ENCODE results near the gene MATR3.
"Not testable (repeated sequence)": the region's sequence is repeated elsewhere in the genome, so short reads cannot be mapped to it uniquely, and the experiment has no call there.

MATR3 gene

DNA sequence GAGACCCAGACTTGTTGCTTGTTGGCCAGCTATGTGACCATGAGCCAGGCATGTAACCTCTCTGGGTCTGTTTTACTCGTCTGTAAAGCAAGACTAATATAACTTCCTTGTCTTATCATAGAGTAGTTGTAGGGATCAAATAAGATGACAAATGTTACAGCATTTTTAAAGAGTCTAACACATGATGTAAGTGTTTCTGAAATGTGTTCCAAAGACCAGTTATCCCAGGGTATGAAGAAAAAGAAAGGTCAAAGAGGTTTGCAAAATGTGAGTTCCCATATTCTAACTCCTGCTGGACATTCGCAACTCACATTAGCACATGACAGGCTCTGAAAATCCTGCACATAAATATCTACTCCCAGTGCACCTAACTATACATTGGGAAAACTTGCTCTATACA, 28.5 kb upstream of the MATR3 start:
- H3K9me3 Mint-ChIP-seq = no peaks in the 10 kb centered on the region
- no peak for DNase-seq
- H3K4me3 Mint-ChIP-seq = no peak overlapping the region
- H3K27me3 Mint-ChIP-seq = no peaks in the 10 kb centered on the region
- H3K27ac Mint-ChIP-seq = no peak overlapping the region
- no peaks in the 10 kb centered on the region for H3K36me3 Mint-ChIP-seq (ENCODE audit: low read depth)
- peaks cover 11% of the 10 kb centered on the region for H3K4me1 Mint-ChIP-seq (ENCODE audit: low read depth)

DNA sequence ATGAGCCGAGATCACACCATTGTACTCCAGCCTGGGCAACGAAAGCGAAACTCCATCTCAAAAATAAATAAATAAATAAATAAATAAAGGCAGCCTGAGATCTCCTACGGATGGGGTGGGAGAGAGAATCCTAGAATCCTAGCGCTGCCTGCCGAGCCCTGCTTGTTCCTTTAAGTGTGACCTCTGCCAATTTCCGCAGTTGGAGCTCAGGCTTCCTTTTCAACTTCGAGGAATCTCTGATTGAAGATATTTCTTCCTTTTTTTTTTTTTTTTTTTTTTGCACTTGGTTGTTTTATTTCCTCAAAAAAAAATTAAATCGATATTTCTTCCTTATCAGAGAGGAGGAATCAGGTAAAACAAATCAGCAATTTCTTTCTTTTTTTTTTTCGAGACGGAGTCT, 27.3 kb upstream of the MATR3 start:
- H3K36me3 Mint-ChIP-seq (ENCODE audit: low read depth) = no peaks in the 10 kb centered on the region
- no peak overlapping the region for H3K4me3 Mint-ChIP-seq
- no peaks in the 10 kb centered on the region for H3K27me3 Mint-ChIP-seq
- no peak for DNase-seq
- H3K4me1 Mint-ChIP-seq (ENCODE audit: low read depth) = peaks cover 15% of the 10 kb centered on the region
- H3K27ac Mint-ChIP-seq = no peak overlapping the region
- no peaks in the 10 kb centered on the region for H3K9me3 Mint-ChIP-seq

DNA sequence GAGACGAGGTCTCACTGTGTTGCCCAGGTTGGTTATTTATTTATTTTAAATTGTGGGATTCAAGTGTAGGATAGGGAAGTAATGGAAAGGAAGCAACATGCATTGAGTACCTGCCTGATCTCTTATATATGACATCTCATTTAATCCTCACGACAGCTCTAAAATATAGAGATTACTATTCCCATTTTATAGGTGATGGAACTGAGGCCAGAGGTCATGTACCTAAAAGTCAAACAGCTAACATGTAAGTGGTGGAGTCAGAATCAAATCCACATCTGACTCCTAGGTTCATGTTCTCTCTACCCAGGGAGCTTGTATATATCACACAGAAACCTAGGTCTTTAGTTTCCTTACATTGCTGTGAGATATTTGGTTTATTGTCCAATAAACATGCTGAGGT, 26.1 kb upstream of the MATR3 start:
- no peak overlapping the region for H3K4me3 Mint-ChIP-seq
- H3K9me3 Mint-ChIP-seq = no peaks in the 10 kb centered on the region
- no peaks in the 10 kb centered on the region for H3K36me3 Mint-ChIP-seq (ENCODE audit: low read depth)
- H3K27ac Mint-ChIP-seq = no peak overlapping the region
- DNase-seq = no peak
- H3K27me3 Mint-ChIP-seq = no peaks in the 10 kb centered on the region
- H3K4me1 Mint-ChIP-seq (ENCODE audit: low read depth) = peaks cover 22% of the 10 kb centered on the region

DNA sequence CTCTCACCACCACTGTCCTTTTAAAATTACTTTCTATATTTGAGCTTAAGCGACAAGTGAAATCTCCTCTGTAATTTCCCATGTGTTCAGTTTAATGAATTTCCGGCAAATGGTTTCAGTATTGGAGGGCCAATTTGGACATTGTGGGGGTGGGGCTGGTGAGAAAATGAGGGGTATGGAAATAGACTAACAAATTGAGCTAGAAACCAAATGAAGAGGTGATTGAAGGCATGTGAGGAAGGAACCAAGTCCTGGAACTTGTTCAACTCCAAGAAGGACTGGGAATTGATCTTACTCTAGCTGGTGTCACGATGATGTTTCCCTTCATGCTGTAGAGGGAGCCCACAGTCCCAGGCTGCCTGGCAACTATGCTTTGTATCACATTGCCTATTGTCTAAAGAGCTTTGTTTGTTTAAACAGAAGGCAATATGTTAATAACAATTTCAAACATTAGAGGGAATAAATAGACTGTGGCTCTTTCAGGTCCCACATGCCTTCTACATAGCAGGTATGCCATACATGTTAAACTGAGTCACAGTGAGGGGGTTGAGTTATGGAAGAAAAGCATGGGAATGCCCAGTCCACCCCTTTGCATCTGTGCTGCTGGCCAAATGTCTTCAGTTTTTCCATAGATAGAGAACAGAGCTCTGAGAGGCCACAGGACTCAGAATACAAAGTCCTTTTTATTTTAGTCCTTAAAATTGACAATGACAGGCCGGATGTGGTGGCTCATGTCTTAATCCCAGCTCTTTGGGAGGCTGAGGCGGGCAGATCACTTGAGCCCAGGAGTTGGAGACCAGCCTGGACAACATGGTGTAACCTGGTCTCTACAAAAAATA, 25.0 kb upstream of the MATR3 start:
- no peaks in the 10 kb centered on the region for H3K36me3 Mint-ChIP-seq (ENCODE audit: low read depth)

DNA sequence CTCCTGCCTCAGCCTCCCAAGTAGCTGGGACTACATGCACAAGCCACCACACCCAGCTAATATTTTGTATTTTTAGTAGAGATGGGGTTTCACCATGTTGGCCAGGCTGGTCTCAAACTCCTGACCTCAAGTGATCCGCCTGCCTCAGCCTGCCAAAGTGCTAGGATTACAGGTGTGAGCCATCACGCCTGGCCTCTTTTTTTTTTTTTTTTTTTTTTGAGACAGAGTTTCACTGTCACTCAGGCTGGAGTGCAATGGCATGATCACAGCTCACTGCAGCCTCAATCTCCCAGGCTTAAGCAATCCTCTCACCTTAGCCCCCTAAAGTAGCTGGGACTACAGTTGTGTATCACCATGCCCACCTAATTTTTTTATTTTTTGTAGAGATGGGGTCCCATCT, 22.8 kb upstream of the MATR3 start:
- Mint-ChIP-seq H3K4me1 (ENCODE audit: low read depth) (peaks cover 36% of the 10 kb centered on the region), H3K36me3 (ENCODE audit: low read depth) (peaks cover 18% of the 10 kb centered on the region)
- H3K27ac Mint-ChIP-seq, H3K4me3 Mint-ChIP-seq, H3K9me3 Mint-ChIP-seq, DNase-seq, H3K27me3 Mint-ChIP-seq: not testable (repeated sequence)

More for the DNA sequence above, 25.0 kb upstream of the MATR3 start:
- Mint-ChIP-seq H3K4me1 (ENCODE audit: low read depth) (peaks cover 30% of the 10 kb centered on the region), H3K9me3 (no peaks in the 10 kb centered on the region), H3K27me3 (no peaks in the 10 kb centered on the region), H3K4me3 (no peak overlapping the region), H3K27ac (no peak overlapping the region)
- DNase-seq = no peak

DNA sequence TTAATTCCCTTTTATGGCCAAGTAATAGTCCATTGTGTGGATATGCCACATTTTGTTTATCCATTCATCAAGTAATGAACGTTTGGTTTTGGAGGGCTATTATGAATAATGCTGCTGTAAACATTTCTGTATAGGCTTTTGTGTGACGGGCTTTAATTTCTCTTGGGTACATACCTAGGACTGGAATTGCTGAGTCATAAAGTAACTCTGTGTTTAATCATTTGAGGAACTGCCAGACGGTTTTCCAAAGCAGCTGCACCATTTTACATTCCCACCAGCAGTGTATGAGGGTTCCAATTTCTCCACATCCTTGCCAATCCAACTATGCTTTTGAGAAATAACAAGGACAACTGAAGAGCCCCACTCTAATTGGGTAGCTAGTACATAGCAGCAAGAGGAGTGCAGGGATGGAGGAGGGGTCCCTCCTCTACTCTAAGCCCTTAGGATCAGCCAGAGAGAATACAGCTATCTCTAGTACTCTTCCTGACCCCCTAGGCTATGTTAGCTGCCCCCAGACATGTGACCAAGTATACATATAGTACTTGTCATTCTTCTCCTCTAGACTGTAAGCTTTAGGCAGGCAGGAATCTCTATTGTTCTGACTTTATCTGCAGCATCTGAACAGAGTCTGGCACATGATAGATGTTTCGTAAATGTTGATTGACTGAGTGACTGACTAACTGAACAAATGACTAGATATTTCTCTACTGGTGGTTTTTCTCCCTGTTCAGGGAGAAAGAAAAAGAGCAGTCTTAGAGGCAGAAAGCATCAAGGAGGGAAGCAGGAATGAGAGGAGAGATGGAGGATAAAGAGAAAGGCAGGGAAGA, 22.1 kb upstream of the MATR3 start:
- Mint-ChIP-seq H3K9me3 (no peaks in the 10 kb centered on the region), H3K27me3 (no peaks in the 10 kb centered on the region), H3K4me3 (no peak overlapping the region), H3K4me1 (ENCODE audit: low read depth) (peaks cover 43% of the 10 kb centered on the region), H3K36me3 (ENCODE audit: low read depth) (peaks cover 25% of the 10 kb centered on the region), H3K27ac (no peak overlapping the region)
- DNase-seq = no peak

DNA sequence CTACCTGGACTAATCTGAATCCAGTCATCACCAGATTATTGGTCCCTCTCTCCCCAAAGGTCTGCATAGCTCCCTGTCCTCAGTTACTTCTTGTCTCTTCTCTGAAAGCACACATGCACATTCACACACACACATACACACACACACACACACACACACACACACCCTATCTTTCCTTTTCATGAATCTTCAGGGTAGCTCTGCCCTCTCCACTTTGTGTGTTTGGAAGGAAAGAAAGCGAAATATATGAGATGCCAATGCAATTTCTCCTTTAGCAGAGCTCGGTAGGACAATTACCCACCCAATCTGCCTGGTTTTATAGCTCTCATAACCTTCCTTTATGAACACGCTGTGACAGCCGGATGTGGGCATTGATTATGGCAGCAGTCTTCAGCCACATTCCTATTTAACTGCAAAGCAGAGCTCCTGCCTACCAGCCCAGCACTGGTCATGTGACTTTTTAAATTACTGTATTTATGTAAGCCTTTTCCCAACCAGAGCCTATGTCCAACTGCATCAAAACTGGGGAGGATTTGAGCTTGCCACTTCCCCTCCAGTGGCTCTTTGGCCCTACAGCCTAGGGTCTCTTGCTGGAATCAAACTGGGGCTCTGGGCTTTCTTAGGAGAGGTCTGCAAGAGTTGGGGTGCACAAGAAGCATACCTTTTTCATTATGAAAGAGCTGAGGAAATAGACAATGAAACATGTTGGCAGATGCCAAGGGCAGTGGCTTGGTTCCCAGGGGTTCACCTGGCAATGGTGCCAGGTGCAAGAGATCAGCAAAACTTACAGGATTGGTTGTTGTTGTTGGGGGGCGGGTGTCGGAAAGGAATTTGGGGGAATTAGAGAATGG, 20.8 kb upstream of the MATR3 start:
- Mint-ChIP-seq H3K27me3 (no peaks in the 10 kb centered on the region), H3K9me3 (no peaks in the 10 kb centered on the region), H3K4me3 (peak overlapping the region; percentile 98), H3K27ac (peak overlapping the region; percentile 97), H3K36me3 (ENCODE audit: low read depth) (peaks cover 38% of the 10 kb centered on the region), H3K4me1 (ENCODE audit: low read depth) (peaks cover 51% of the 10 kb centered on the region)
- no peak for DNase-seq

DNA sequence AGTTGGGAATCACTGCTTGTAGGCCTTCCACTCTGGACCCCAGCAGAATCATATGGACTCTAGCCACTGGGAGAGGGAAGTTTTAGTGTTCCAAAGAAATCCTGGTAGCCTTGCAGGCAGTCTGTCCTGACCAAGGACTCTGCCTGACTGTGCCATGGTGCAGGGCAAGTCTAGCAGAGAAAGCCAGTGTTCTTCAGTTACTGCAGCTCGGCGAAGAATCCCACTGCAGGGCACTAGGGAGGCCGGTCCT, 20.3 kb upstream of the MATR3 start:
- Mint-ChIP-seq H3K36me3 (ENCODE audit: low read depth) (peaks cover 43% of the 10 kb centered on the region), H3K4me1 (ENCODE audit: low read depth) (peaks cover 53% of the 10 kb centered on the region), H3K9me3 (no peaks in the 10 kb centered on the region), H3K4me3 (peak overlapping the region; percentile 98), H3K27ac (peak overlapping the region; percentile 97), H3K27me3 (no peaks in the 10 kb centered on the region)
- DNase-seq = no peak

DNA sequence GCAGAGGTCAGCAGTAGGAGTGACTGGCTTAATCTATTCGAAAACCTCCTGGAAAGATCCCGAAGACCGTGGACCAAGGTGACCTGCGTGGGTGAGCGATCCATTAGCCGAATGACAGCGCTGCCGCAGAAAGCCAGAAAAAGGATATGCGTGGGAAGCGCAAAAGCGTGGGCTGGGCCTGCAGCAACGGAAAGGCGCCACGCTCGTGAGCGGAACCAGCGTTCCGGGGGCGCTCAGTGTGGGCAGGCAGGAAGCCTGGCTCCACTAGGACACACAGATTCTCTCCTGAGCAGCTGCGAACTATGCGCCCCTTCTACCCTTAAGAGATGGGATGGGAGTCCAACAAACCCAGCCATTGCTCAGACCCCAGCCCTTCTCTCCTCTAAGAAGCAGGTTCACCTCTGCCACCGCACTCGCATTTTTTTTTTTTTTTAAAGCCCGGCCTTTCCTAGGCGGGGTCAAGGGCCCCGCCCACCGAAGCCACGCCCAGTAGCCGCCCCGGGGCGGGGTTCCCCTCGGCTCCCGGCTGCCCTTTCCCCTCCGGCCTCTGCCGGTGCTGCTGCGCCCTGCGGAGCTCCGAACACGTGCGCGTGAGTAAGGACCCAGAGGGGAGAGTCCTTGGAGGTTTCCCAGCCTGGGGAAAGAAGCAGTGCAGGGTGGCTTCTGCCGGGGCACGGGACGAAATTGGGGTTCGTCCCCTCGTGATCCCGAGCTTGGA, 19.8 kb upstream of the MATR3 start:
- peaks cover 55% of the 10 kb centered on the region for H3K4me1 Mint-ChIP-seq (ENCODE audit: low read depth)

DNA sequence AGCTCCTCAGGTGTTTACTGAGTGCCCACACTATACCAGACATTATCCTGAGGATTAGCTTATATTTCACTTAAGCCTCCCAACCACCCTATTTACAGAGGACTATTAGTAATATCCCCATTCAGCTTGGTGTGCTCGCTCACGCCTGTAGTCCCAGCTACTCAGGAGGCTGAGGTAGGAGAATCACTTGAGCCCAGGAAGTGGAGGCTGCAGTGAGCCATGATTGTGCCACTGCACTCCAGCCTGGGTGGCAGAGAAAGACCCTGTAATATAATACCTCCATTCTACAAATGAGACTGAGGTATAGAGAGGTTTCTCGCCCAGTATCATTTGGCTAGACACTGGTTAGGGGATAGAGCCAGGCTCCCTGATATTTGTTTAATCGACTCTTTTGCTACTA, 18.0 kb upstream of the MATR3 start:
- H3K36me3 Mint-ChIP-seq (ENCODE audit: low read depth) = peaks cover 66% of the 10 kb centered on the region
- DNase-seq = no peak
- peak overlapping the region; percentile 97 for H3K27ac Mint-ChIP-seq
- peaks cover 69% of the 10 kb centered on the region for H3K4me1 Mint-ChIP-seq (ENCODE audit: low read depth)
- no peaks in the 10 kb centered on the region for H3K9me3 Mint-ChIP-seq
- H3K4me3 Mint-ChIP-seq = peak overlapping the region; percentile 98
- no peaks in the 10 kb centered on the region for H3K27me3 Mint-ChIP-seq

More for the DNA sequence above, 19.8 kb upstream of the MATR3 start:
- peak overlapping the region; percentile 97 for H3K27ac Mint-ChIP-seq
- no peaks in the 10 kb centered on the region for H3K27me3 Mint-ChIP-seq
- peaks cover 48% of the 10 kb centered on the region for H3K36me3 Mint-ChIP-seq (ENCODE audit: low read depth)
- H3K4me3 Mint-ChIP-seq = peak overlapping the region; percentile 98
- no peaks in the 10 kb centered on the region for H3K9me3 Mint-ChIP-seq
- peak; percentile 96 for DNase-seq

DNA sequence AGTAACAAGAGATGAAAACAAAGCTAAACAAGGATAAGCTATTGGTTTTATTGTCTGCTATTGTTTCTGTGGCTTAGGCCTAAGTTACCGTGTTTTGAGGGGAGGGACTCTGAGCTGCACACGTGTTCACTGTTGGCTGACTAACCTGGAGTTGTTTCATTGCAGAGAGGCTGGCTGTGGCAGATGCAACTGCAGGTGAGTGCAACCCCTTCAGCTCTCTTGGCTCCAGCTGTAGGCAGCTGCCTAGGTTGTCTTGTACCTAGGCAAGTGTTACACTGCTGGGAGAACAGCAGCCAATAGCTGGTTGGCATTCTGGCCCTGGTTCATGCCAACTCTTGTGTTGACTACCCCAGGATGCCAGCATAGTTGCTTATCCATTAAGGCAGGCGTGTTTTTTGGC, 17.6 kb upstream of the MATR3 start:
- H3K4me1 Mint-ChIP-seq (ENCODE audit: low read depth) = peaks cover 71% of the 10 kb centered on the region
- H3K36me3 Mint-ChIP-seq (ENCODE audit: low read depth) = peaks cover 70% of the 10 kb centered on the region
- H3K27ac Mint-ChIP-seq = peak overlapping the region; percentile 97
- H3K27me3 Mint-ChIP-seq = no peaks in the 10 kb centered on the region
- DNase-seq = peak; percentile 53
- H3K9me3 Mint-ChIP-seq = no peaks in the 10 kb centered on the region
- peak overlapping the region; percentile 98 for H3K4me3 Mint-ChIP-seq

DNA sequence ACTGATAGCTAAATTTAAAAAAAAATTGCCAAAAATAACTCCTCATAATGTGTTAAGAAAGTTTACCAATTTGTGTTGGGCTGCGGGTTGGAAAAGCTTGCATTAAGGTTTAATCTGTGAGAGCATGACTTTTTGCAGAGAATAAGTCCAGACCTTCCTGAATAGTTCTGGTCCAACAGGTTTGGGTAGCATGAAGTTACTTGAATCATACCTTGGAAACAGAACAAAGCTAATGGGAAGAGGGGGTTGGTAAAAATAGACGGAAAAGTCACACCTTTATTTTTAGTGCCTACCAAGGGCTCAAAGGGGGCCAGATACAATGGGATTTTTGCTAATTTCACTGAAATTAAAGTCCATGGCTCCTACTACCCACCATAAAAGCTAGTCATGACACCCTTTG, 17.1 kb upstream of the MATR3 start:
- H3K4me1 Mint-ChIP-seq (ENCODE audit: low read depth) = peaks cover 68% of the 10 kb centered on the region
- no peak for DNase-seq
- H3K27me3 Mint-ChIP-seq = no peaks in the 10 kb centered on the region
- peak overlapping the region; percentile 97 for H3K27ac Mint-ChIP-seq
- H3K4me3 Mint-ChIP-seq = peak overlapping the region; percentile 98
- H3K36me3 Mint-ChIP-seq (ENCODE audit: low read depth) = peaks cover 75% of the 10 kb centered on the region
- no peaks in the 10 kb centered on the region for H3K9me3 Mint-ChIP-seq

DNA sequence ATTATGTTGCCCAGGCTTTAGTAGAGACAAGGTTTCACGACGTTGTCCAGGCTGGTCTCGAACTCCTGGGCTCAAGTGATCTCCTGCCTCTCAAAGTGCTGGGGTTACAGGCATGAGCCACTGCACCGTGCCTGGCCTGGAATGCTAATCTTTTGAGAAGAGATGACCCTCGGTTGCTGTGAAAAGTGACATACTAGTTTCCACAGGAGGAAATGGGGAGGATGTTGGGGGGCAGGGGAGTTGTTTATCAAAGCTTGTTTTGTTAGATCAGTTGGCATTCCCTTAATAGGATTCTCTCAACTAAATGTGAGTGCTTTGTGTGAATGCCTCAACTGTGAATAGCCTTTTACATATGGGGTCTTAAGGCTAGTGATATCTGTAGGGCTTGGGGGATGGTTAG, 16.4 kb upstream of the MATR3 start:
- Mint-ChIP-seq H3K4me1 (ENCODE audit: low read depth) (peaks cover 68% of the 10 kb centered on the region), H3K27ac (peak overlapping the region; percentile 97), H3K36me3 (ENCODE audit: low read depth) (peaks cover 82% of the 10 kb centered on the region), H3K4me3 (peak overlapping the region; percentile 98), H3K27me3 (no peaks in the 10 kb centered on the region), H3K9me3 (no peaks in the 10 kb centered on the region)
- DNase-seq = no peak

All from activated T-cell treated with anti-CD3 and anti-CD28 coated beads, Interleukin-2, amount 50 U/mL, for 24 hours (primary cell).